Liver (tissue), 9 donors: ENCODE measurements around the gene CD248. TPM values are rescaled to one million over a fixed set of nuclear protein-coding genes. Genes with fewer than 3 reads are reported as not detected.

Source experiments
- DNase-seq: peaks from one replicate; pipeline ENCODE4 v3.0.0-alpha.2; 2017; ENCODE audit warnings: low spot score
- H3K27ac ChIP-seq, 2 donors: one replicate each; pipeline ENCODE4 v1.7.0; 2013; ENCODE audit warnings: inconsistent platforms in 2 of 2, low read length in 2 of 2, control low read depth in 1 of 2, low read depth in 1 of 2, mild to moderate bottlenecking in 1 of 2
- H3K27me3 ChIP-seq, 4 donors: one replicate each; pipeline versions ENCODE4 v1.6.1 to v1.7.0; 2013; ENCODE audit warnings: low read length in 3 of 4, inconsistent platforms in 1 of 4, mild to moderate bottlenecking in 1 of 4, moderate library complexity in 1 of 4; ENCODE audit not compliant: control insufficient read depth in 4 of 4, insufficient read depth in 4 of 4
- H3K36me3 ChIP-seq, 4 donors: one replicate each; pipeline versions ENCODE4 v1.6.1 to v1.7.0; 2013; ENCODE audit warnings: low read length in 3 of 4, mild to moderate bottlenecking in 3 of 4, low read depth in 1 of 4, moderate library complexity in 1 of 4; ENCODE audit not compliant: control insufficient read depth in 4 of 4, insufficient read depth in 3 of 4
- H3K4me1 ChIP-seq, 4 donors: one replicate each; pipeline versions ENCODE4 v1.6.1 to v1.7.0; 2013; ENCODE audit warnings: low read length in 3 of 4, mild to moderate bottlenecking in 3 of 4, moderate library complexity in 1 of 4; ENCODE audit not compliant: control insufficient read depth in 4 of 4, insufficient read depth in 4 of 4
- H3K4me3 ChIP-seq, 3 donors: one replicate each; pipeline versions ENCODE4 v1.6.1 to v1.7.0; 2013; ENCODE audit warnings: low read length in 3 of 3, control low read depth in 1 of 3, low read depth in 1 of 3, mild to moderate bottlenecking in 1 of 3
- H3K9ac ChIP-seq, 2 donors: one replicate each; pipeline ENCODE4 v1.7.0; 2013; ENCODE audit warnings: low read length in 2 of 2, mild to moderate bottlenecking in 2 of 2, moderate library complexity in 2 of 2, control low read depth in 1 of 2, low read depth in 1 of 2
- H3K9me3 ChIP-seq, 4 donors: one replicate each; pipeline versions ENCODE4 v1.6.1 to v1.7.0; 2013; ENCODE audit warnings: low read length in 3 of 4; ENCODE audit not compliant: control insufficient read depth in 4 of 4
- EGR1 ChIP-seq, 2 donors: IDR thresholded peaks; 2 replicates each; pipeline ENCODE4 v1.6.1; 2016 to 2018; ENCODE audit warnings: antibody characterized with exemption in 2 of 2, low read depth in 2 of 2
- FOXA1 ChIP-seq: IDR thresholded peaks from 2 replicates; pipeline ENCODE4 v1.6.1; 2016; ENCODE audit warnings: antibody characterized with exemption
- FOXA2 ChIP-seq: IDR thresholded peaks from 2 replicates; pipeline ENCODE4 v1.6.1; 2016; ENCODE audit warnings: antibody characterized with exemption
- GABPA ChIP-seq, 2 donors: IDR thresholded peaks in 1 of 2; conservative IDR thresholded peaks in 1 of 2; 2 replicates each; pipeline ENCODE4 v1.6.1; 2016; ENCODE audit warnings: antibody characterized with exemption in 2 of 2, mild to moderate bottlenecking in 1 of 2, moderate library complexity in 1 of 2
- HNF4A ChIP-seq, 2 donors: conservative IDR thresholded peaks; 2 replicates each; pipeline ENCODE4 v1.6.1; 2016; ENCODE audit warnings: antibody characterized with exemption in 2 of 2, mild to moderate bottlenecking in 2 of 2
- HNF4G ChIP-seq: IDR thresholded peaks from 2 replicates; pipeline ENCODE4 v1.6.1; 2016; ENCODE audit warnings: antibody characterized with exemption
- JUND ChIP-seq, 2 donors: IDR thresholded peaks; 2 replicates each; pipeline ENCODE4 v1.6.1; 2016; ENCODE audit warnings: antibody characterized with exemption in 2 of 2
- NR2F2 ChIP-seq: IDR thresholded peaks from 2 replicates; pipeline ENCODE4 v1.6.1; 2016; ENCODE audit warnings: antibody characterized with exemption
- RAD21 ChIP-seq, 2 donors: IDR thresholded peaks; 2 replicates each; pipeline ENCODE4 v1.6.1; 2016; ENCODE audit warnings: antibody characterized with exemption in 2 of 2, mild to moderate bottlenecking in 2 of 2
- REST ChIP-seq: IDR thresholded peaks from 2 replicates; pipeline ENCODE4 v1.6.1; 2016; ENCODE audit warnings: antibody characterized with exemption, mild to moderate bottlenecking
- RXRA ChIP-seq, 2 donors: IDR thresholded peaks; 2 replicates each; pipeline ENCODE4 v1.6.1; 2017 to 2018; ENCODE audit warnings: antibody characterized with exemption in 2 of 2, mild to moderate bottlenecking in 1 of 2
- SP1 ChIP-seq: IDR thresholded peaks from 2 replicates; pipeline ENCODE4 v1.6.1; 2018; ENCODE audit warnings: antibody characterized with exemption, mild to moderate bottlenecking
- TAF1 ChIP-seq: conservative IDR thresholded peaks from 2 replicates; pipeline ENCODE4 v1.6.1; 2016; ENCODE audit warnings: antibody characterized with exemption, mild to moderate bottlenecking
- YY1 ChIP-seq: IDR thresholded peaks from 2 replicates; pipeline ENCODE4 v1.6.1; 2016; ENCODE audit warnings: antibody characterized with exemption, mild to moderate bottlenecking
- ZBTB33 ChIP-seq: IDR thresholded peaks from 2 replicates; pipeline ENCODE4 v1.6.1; 2016; ENCODE audit warnings: antibody characterized with exemption
- WGBS: extraction: QIAGEN DNeasy Blood & Tissue Kit; methylation state at CpG from one replicate; pipeline ENCODE4 v1.1.7; 2013; 5-methylcytosine and 5-hydroxymethylcytosine counted together
- polyA plus RNA-seq, 2 donors: library from polyadenylated mRNA; stranded (reverse) in 1 of 2; unstranded in 1 of 2; fragments of 200-250 nt in 1 of 2; fragments of >200 nt in 1 of 2; fragmentation: Nextera tagmentation in 1 of 2; extraction: Ambion mirVana in 1 of 2; gene quantifications; one replicate each; pipeline versions ENCODE4 v1.2.1 to v1.2.3, GENCODE V29; 2013 to 2015
- total RNA-seq, 2 donors: library from RNA; depleted of rRNA; stranded (reverse); fragments of >200 nt; gene quantifications; one replicate each; pipeline ENCODE4 v1.2.3, GENCODE V29; 2014
- TF ChIP-seq, protein P1 (sequence below): fragments of 150-350 bp; IDR thresholded peaks from 2 replicates; pipeline ENCODE4 v1.5.1; 2017; ENCODE audit warnings: improper control_type of control experiment, low read depth, low read length; ENCODE audit not compliant: missing input control
- TF ChIP-seq, protein P2 (sequence below): IDR thresholded peaks from 2 replicates; pipeline ENCODE4 v1.6.1; 2016; ENCODE audit warnings: antibody characterized with exemption
- donor health status: healthy.
- donor health status: healthy.
- donor health status: healthy.
- donor health status: healthy.
- donor health status: healthy.

The CD248 gene
- total and polyA plus RNA-seq, 4 donors, result 0.64 to 3.0 (median 1.2) TPM

- DNase-seq, result no peak
- WGBS, result 95% methylated on average over 14 of the region's 14 CpGs
- TF ChIP-seq RAD21 (IDR thresholded peaks at IDR 0.05), result no peak
- no peak for TF ChIP-seq FOXA2
- no peak for TF ChIP-seq SP1
- TF ChIP-seq RXRA (IDR thresholded peaks at IDR 0.05), result no peak
- TF ChIP-seq EGR1 (IDR thresholded peaks at IDR 0.05; ENCODE audit: low read depth in 2 of 2), result no peak
- no peak for TF ChIP-seq HNF4G
- TF ChIP-seq GABPA (IDR thresholded peaks at IDR 0.05 in 1 of 2, conservative IDR thresholded peaks at IDR 0.05 in 1 of 2), result no peak
- no peak for TF ChIP-seq YY1
- TF ChIP-seq, protein P1, sequence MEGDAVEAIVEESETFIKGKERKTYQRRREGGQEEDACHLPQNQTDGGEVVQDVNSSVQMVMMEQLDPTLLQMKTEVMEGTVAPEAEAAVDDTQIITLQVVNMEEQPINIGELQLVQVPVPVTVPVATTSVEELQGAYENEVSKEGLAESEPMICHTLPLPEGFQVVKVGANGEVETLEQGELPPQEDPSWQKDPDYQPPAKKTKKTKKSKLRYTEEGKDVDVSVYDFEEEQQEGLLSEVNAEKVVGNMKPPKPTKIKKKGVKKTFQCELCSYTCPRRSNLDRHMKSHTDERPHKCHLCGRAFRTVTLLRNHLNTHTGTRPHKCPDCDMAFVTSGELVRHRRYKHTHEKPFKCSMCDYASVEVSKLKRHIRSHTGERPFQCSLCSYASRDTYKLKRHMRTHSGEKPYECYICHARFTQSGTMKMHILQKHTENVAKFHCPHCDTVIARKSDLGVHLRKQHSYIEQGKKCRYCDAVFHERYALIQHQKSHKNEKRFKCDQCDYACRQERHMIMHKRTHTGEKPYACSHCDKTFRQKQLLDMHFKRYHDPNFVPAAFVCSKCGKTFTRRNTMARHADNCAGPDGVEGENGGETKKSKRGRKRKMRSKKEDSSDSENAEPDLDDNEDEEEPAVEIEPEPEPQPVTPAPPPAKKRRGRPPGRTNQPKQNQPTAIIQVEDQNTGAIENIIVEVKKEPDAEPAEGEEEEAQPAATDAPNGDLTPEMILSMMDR, result no peak
- no peak for TF ChIP-seq ZBTB33
- TF ChIP-seq, protein P2, sequence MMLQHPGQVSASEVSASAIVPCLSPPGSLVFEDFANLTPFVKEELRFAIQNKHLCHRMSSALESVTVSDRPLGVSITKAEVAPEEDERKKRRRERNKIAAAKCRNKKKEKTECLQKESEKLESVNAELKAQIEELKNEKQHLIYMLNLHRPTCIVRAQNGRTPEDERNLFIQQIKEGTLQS, result no peak
- TF ChIP-seq NR2F2, result no peak
- TF ChIP-seq REST, result no peak
- no peak for TF ChIP-seq FOXA1
- TF ChIP-seq TAF1, result no peak
- TF ChIP-seq JUND (IDR thresholded peaks at IDR 0.05), result no peak
- no peak for TF ChIP-seq HNF4A (conservative IDR thresholded peaks at IDR 0.05)
Observed at GRCh38 chr11:66363187-66363601, 46.4 kb upstream of the CD248 start.

More at GRCh38 chr11:66363187-66363601, 46.4 kb upstream of the CD248 start:
- H3K27ac ChIP-seq, result no peak overlapping the region
- H3K4me3 ChIP-seq, result no peak overlapping the region
- peaks cover 0 to 10% (median 4%) of the 10 kb centered on the region in 4 donors for H3K36me3 ChIP-seq
- H3K9me3 ChIP-seq, result no peaks in the 10 kb centered on the region
- no peak overlapping the region for H3K9ac ChIP-seq
- H3K27me3 ChIP-seq, result no peaks in the 10 kb centered on the region
- no peaks in the 10 kb centered on the region for H3K4me1 ChIP-seq
